MCF 10A (cell line): ENCODE results near the gene SFXN1. TPM values are rescaled to one million over a fixed set of nuclear protein-coding genes. Genes with fewer than 3 reads are reported as not detected.

Experiments used
- BruUV-seq: library from RNA; stranded (reverse); fragments of 400-500 nt; replicated peaks from 2 replicates; lab custom pipeline; 2021; lab: Mats Ljungman, UMichigan
- CTCF ChIA-PET: fragments of 300-600 bp; sonication (Branson Sonifier 250); formaldehyde crosslinking; extraction: SDS; loops from one replicate; lab custom pipeline; 2021; ENCODE audit warnings: antibody characterized with exemption, inconsistent platforms; lab: Yijun Ruan, JAX
- POLR2A ChIA-PET: fragments of 300-600, 350-650 bp; sonication (Branson Sonifier 250); formaldehyde crosslinking; extraction: SDS; loops from one replicate; lab custom pipeline; 2020; ENCODE audit warnings: antibody characterized with exemption, inconsistent platforms; lab: Yijun Ruan, JAX
- DNase-seq: peaks from one replicate; pipeline ENCODE4 v3.0.0-alpha.2; 2018; ENCODE audit not compliant: unreplicated experiment
- H3K27ac Mint-ChIP-seq: one replicate; pipeline ENCODE4 v1.8.0; 2022; ENCODE audit warnings: mild to moderate bottlenecking, low read depth, mixed read lengths; ENCODE audit not compliant: unreplicated experiment
- H3K27me3 Mint-ChIP-seq: one replicate; pipeline ENCODE4 v1.8.0; 2022; ENCODE audit warnings: mixed read lengths; ENCODE audit not compliant: insufficient read depth, unreplicated experiment
- H3K36me3 Mint-ChIP-seq: one replicate; pipeline ENCODE4 v1.8.0; 2022; ENCODE audit warnings: mild to moderate bottlenecking, moderate library complexity, mixed read lengths; ENCODE audit not compliant: insufficient read depth, unreplicated experiment
- H3K4me1 Mint-ChIP-seq: one replicate; pipeline ENCODE4 v1.8.0; 2022; ENCODE audit warnings: mixed read lengths; ENCODE audit not compliant: insufficient read depth, unreplicated experiment
- H3K4me3 Mint-ChIP-seq: one replicate; pipeline ENCODE4 v1.8.0; 2022; ENCODE audit warnings: mild to moderate bottlenecking, moderate library complexity, mixed read lengths; ENCODE audit not compliant: unreplicated experiment
- H3K9me3 Mint-ChIP-seq: one replicate; pipeline ENCODE4 v1.8.0; 2022; ENCODE audit warnings: mixed read lengths; ENCODE audit not compliant: unreplicated experiment
- CTCF ChIP-seq: fragments of 200-600 bp; IDR thresholded peaks from one replicate; pipeline ENCODE4 v1.8.0; 2022; ENCODE audit warnings: antibody characterized with exemption, mild to moderate bottlenecking; ENCODE audit not compliant: unreplicated experiment
- intact Hi-C: fragments of 100-400 bp; cut with micrococcal nuclease; formaldehyde crosslinking; loops from 2 replicates; pipeline ENCODE4 v1.14.1; 2022
- total RNA-seq: library from RNA; stranded (reverse); gene quantifications from 2 replicates; pipeline ENCODE4 v1.2.3, GENCODE V29; 2022

The SFXN1 gene
- total RNA-seq, 1 experiment from 2014 or later = 91.8 TPM

DNA sequence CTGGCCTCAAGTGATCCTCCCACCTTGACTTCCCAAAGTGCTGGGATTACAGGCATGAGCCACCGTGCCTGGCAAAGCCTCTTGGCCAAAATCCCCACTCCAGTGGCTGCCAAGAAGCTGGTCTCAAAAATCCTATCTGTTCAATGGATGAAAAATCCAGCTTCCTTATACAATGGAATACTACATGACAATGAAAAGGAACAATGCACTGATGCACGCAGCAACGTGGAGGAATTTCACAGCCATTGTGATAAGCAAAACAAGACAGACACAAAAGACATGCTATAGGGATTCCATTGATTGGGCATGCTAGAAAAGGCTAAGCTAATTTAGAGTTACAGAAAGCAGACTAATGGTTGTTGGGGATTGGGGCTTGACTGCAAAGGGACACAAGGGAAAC is 13.1 kb upstream of the SFXN1 start:
- peaks cover 11% of the 10 kb centered on the region for H3K27me3 Mint-ChIP-seq
- H3K27ac Mint-ChIP-seq = no peak overlapping the region
- ChIA-PET POLR2A (interaction anchor here (0.8 to 3.2 kb wide), 7 partner anchors 9 to 514 kb away, joined by 3 to 27 read pairs (median 3); partner anchors contain the start of gene SFXN1), CTCF (interaction anchor here (0.6 to 5.5 kb wide), 30 partner anchors 9 to 1620 kb away, joined by 3 to 80 read pairs (median 4); partner anchors contain the start of gene SFXN1)
- no peaks in the 10 kb centered on the region for H3K36me3 Mint-ChIP-seq
- no TSS peak for BruUV-seq
- H3K4me3 Mint-ChIP-seq = no peak overlapping the region
- no peak for DNase-seq
- no peaks in the 10 kb centered on the region for H3K9me3 Mint-ChIP-seq
- H3K4me1 Mint-ChIP-seq = peaks cover 11% of the 10 kb centered on the region
- TF ChIP-seq CTCF = no peak
- intact Hi-C loops = no loop called here

DNA sequence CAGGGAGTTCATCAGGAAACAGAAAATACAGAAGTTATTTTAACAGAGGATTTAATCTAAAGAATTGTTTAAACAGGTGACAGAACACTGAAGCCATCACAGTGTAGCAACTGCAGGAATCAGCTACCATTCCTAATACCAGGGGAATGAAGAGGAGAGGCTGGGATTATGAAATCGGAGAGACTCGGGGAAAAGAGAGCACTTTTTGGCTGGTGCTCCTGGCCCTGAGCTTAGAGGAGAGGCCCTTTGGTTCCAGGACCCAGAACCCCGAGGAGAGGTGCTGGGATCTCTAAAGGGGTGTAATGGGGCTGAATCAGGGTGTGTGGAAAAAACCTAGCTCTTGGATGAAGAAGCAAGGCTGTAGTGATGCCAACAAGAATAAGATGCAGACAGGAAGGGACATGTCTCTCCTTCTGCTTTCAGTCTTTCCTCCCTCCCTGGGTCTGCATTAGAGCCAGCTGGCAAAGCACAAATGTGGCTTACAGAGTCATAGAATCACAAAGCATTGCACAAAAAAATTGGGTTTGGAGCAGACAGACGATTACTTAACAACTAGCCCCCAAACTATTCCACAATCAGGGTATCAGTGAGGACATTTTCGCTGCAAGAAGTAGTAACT is 11.6 kb upstream of the SFXN1 start:
- POLR2A ChIA-PET = interaction anchor here (0.5 to 3.2 kb wide), 6 partner anchors 11 to 895 kb away, joined by 3 to 27 read pairs (median 3); partner anchors contain the start of genes KIAA1191 and SFXN1
- Mint-ChIP-seq H3K36me3 (no peaks in the 10 kb centered on the region), H3K27ac (no peak overlapping the region), H3K4me3 (no peak overlapping the region), H3K9me3 (no peaks in the 10 kb centered on the region), H3K4me1 (peaks cover 11% of the 10 kb centered on the region), H3K27me3 (peaks cover 1% of the 10 kb centered on the region)
- DNase-seq = peak; percentile 51
- no peak for TF ChIP-seq CTCF
- BruUV-seq = no TSS peak
- CTCF ChIA-PET = interaction anchor here (0.6 to 5.5 kb wide), 14 partner anchors 9 to 998 kb away, joined by 3 to 80 read pairs (median 4); partner anchors contain the start of gene SFXN1
- intact Hi-C loops = no loop called here

- TF ChIP-seq CTCF = no peak
- Mint-ChIP-seq H3K27me3 (no peaks in the 10 kb centered on the region), H3K9me3 (no peaks in the 10 kb centered on the region), H3K4me3 (no peak overlapping the region), H3K4me1 (peaks cover 11% of the 10 kb centered on the region), H3K27ac (no peak overlapping the region), H3K36me3 (no peaks in the 10 kb centered on the region)
- ChIA-PET POLR2A (interaction anchor here (0.7 to 3.2 kb wide), 2 partner anchors 9 to 964 kb away, joined by 3 to 27 read pairs; partner anchors contain the start of gene SFXN1), CTCF (interaction anchor here (0.6 to 5.5 kb wide), 4 partner anchors 9 to 630 kb away, joined by 3 to 80 read pairs (median 26); partner anchors contain the start of gene SFXN1)
- no TSS peak for BruUV-seq
- no peak for DNase-seq
- intact Hi-C loops = no loop called here
These were observed 10.2 kb upstream of the SFXN1 start for GRCh38 chr5:175467983-175468690.

DNA sequence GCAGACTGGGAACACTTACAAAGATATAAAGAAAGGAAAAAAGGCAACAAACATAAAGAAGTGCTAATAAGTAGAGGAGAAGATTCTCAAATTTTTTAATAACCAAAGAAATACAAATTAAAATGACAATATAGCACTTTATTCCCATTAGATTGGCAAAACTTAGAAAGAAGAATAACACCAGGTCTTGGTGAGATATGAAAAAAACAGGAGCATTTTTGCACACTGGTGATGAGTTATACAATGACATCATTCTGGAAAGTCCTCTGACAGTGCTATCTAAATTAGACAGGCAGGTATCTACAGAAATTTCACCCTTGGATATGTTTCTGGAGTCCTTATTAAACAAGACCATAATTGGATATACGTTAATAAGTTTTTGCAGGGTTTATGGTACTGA is 9.5 kb upstream of the SFXN1 start:
- POLR2A ChIA-PET = interaction anchor here (0.9 kb wide), 1 partner anchor 9 kb away, joined by 6 read pairs; the partner anchor contains the start of gene SFXN1
- H3K36me3 Mint-ChIP-seq = no peaks in the 10 kb centered on the region
- H3K9me3 Mint-ChIP-seq = no peaks in the 10 kb centered on the region
- BruUV-seq = no TSS peak
- intact Hi-C loops = no loop called here
- H3K27me3 Mint-ChIP-seq = peaks cover 5% of the 10 kb centered on the region
- H3K4me1 Mint-ChIP-seq = peaks cover 11% of the 10 kb centered on the region
- DNase-seq = no peak
- no peak overlapping the region for H3K27ac Mint-ChIP-seq
- no peak for TF ChIP-seq CTCF
- CTCF ChIA-PET = interaction anchor here (0.6 to 0.9 kb wide), 2 partner anchors 10 to 437 kb away, joined by 3 to 5 read pairs; no protein-coding TSS in a partner anchor
- H3K4me3 Mint-ChIP-seq = no peak overlapping the region
